Gastrocnemius medialis (tissue), 4 donors: Measurements from ENCODE around the gene NDUFAF3.

Experiments used
- CTCF ChIP-seq, 5 experiments: fragments of 450-650 bp in 3 of 5; fragments of 200-600 bp in 2 of 5; sonication (generic) in 2 of 5; IDR thresholded peaks in 4 of 5; conservative IDR thresholded peaks in 1 of 5; 1 replicate in 4 of 5; 2 replicates in 1 of 5; pipeline ENCODE4 v1.5.1; 2016 to 2019; ENCODE audit warnings: antibody characterized with exemption in 5 of 5, mild to moderate bottlenecking in 3 of 5, moderate library complexity in 3 of 5
- POLR2A ChIP-seq, 2 donors: fragments of 450-650 bp; IDR thresholded peaks; one replicate each; pipeline ENCODE4 v1.6.1; 2017; ENCODE audit warnings: antibody characterized with exemption in 2 of 2, mild to moderate bottlenecking in 2 of 2, moderate library complexity in 2 of 2

DNA sequence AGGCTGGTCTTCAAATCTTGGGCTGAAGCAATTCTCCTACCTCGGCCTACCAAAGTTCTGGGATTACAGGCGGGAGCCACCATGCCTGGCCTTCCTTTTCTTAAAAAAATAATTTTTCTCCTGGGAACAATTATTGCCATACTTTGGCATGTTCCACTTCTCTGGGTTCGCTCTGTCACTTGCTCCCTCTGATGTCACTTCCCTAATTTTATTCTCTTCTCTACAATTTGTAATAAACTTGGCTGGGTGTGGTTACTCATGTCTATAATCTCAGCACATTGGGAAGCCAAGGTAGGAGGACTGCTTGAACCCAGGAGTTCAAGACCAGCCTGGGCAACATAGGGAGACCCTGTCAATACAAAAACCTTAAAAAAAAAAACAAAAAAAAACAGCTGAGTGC is 13.4 kb downstream of the NDUFAF3 start:
- TF ChIP-seq CTCF (IDR thresholded peaks at IDR 0.05 in 4 of 5, conservative IDR thresholded peaks at IDR 0.05 in 1 of 5) (no peak), POLR2A (IDR thresholded peaks at IDR 0.05) (no peak)
